SU-DHL-6 (cell line): ENCODE data around the gene LRRC3.

ENCODE experiments used
- EZH2phosphoT487 ChIP-seq: fragments of 200-600 bp; sonication (generic), shearing (Covaris generic); conservative IDR thresholded peaks from 2 replicates; pipeline ENCODE4 v1.6.1; 2018; ENCODE audit warnings: mild to moderate bottlenecking, antibody characterized with exemption, low read length, moderate library complexity, mixed read lengths
- TF ChIP-seq, protein P1 (sequence below): fragments of 200-600 bp; sonication (generic); IDR thresholded peaks from one replicate; pipeline ENCODE4 v1.5.1; 2017; ENCODE audit warnings: antibody characterized with exemption, mild to moderate bottlenecking, low read length, moderate library complexity; ENCODE audit not compliant: insufficient read depth, poor library complexity, severe bottlenecking

GRCh38 chr21:44463724-44464123 lies 8.4 kb downstream of the LRRC3 start:
- TF ChIP-seq, protein P1, sequence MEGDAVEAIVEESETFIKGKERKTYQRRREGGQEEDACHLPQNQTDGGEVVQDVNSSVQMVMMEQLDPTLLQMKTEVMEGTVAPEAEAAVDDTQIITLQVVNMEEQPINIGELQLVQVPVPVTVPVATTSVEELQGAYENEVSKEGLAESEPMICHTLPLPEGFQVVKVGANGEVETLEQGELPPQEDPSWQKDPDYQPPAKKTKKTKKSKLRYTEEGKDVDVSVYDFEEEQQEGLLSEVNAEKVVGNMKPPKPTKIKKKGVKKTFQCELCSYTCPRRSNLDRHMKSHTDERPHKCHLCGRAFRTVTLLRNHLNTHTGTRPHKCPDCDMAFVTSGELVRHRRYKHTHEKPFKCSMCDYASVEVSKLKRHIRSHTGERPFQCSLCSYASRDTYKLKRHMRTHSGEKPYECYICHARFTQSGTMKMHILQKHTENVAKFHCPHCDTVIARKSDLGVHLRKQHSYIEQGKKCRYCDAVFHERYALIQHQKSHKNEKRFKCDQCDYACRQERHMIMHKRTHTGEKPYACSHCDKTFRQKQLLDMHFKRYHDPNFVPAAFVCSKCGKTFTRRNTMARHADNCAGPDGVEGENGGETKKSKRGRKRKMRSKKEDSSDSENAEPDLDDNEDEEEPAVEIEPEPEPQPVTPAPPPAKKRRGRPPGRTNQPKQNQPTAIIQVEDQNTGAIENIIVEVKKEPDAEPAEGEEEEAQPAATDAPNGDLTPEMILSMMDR = no peak
- TF ChIP-seq EZH2phosphoT487 = no peak
